Tibial artery (tissue), 4 donors: ENCODE results near the gene ARHGEF33.
"Not testable (repeated sequence)": the region's sequence is repeated elsewhere in the genome, so short reads cannot be mapped to it uniquely, and the experiment has no call there.

Source experiments
- DNase-seq, 2 donors: peaks; one replicate each; pipeline ENCODE4 v3.0.0-alpha.2; 2019
- H3K27ac ChIP-seq, 2 donors: fragments of 200-600 bp; sonication (generic) in 1 of 2; 1 replicate in 1 of 2; 2 replicates in 1 of 2; pipeline ENCODE4 v1.5.1; 2018 to 2019; ENCODE audit warnings: mild to moderate bottlenecking in 1 of 2
- H3K27me3 ChIP-seq, 2 donors: fragments of 200-600 bp; sonication (generic) in 1 of 2; one replicate each; pipeline versions ENCODE4 v1.5.1 to v1.6.0; 2016 to 2019
- H3K36me3 ChIP-seq, 3 donors: fragments of 200-600 bp; sonication (generic) in 2 of 3; one replicate each; pipeline ENCODE4 v1.5.1; 2016 to 2019; ENCODE audit warnings: mild to moderate bottlenecking in 2 of 3
- H3K4me1 ChIP-seq, 4 donors: fragments of 200-600 bp; sonication (generic) in 2 of 4; 1 replicate in 3 of 4; 2 replicates in 1 of 4; pipeline ENCODE4 v1.5.1; 2016 to 2019
- H3K4me3 ChIP-seq, 2 donors: fragments of 200-600 bp; sonication (generic) in 1 of 2; 1 replicate in 1 of 2; 2 replicates in 1 of 2; pipeline ENCODE4 v1.5.1; 2018 to 2019; ENCODE audit warnings: mild to moderate bottlenecking in 2 of 2
- H3K9me3 ChIP-seq, 3 donors: fragments of 200-600 bp; sonication (generic) in 1 of 3; one replicate each; pipeline ENCODE4 v1.5.1; 2016 to 2019
- intact Hi-C: fragments of 100-400 bp; cut with DNase I; formaldehyde crosslinking; loops from one replicate; pipeline ENCODE4 v1.15.0; 2023; ENCODE audit warnings: low total_unique reads
- TF ChIP-seq, protein P1 (sequence below), 2 experiments: fragments of 200-600 bp in 1 of 2; fragments of 450-650 bp in 1 of 2; IDR thresholded peaks; one replicate each; pipeline ENCODE4 v1.5.1; 2017 to 2019; ENCODE audit warnings: antibody characterized with exemption in 2 of 2, mild to moderate bottlenecking in 1 of 2, moderate library complexity in 1 of 2

The ARHGEF33 gene

DNA sequence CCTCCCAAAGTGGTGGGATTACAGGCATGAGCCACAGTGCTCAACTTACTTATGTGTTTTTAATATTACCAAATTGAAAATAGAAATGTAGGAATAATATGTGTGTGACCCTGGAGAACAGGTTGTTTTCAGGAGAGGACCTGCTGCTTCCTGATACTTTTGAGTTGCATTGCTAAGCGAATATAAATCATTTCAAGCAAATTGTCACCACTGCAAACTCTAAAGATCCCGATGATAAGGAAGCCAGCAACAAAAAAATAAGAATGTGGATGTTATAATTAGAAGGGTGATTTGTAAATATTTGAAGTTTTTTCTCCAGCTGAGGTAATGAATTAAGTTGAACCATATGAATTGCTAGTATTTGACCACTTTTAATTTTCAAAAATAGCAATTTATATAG is 40.9 kb downstream of the ARHGEF33 start:
- Histone ChIP-seq H3K4me1 (no peaks in the 10 kb centered on the region), H3K9me3 (no peaks in the 10 kb centered on the region), H3K4me3 (no peak overlapping the region)

DNA sequence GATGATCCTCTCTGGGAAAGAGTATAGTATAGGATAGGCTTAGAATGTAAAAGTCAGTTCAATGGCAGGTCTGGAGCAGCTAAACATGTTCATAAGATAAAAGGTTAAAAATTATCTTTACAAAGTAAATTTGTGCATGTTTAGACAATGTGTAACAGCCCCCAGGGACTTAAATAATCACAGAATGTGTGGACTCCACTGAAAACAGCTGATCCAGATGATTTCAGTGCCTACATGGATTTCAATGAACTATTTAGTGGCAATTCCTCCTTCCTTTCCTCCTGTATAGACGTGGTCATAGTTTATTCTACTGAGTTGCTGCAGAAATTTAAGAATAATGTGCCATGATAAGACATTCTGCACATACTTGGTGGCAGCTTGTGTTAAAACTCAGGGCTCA is 42.9 kb downstream of the ARHGEF33 start:
- intact Hi-C loops, result no loop called here
- no peaks in the 10 kb centered on the region for H3K27me3 ChIP-seq
- DNase-seq, result no peak
- H3K4me1 ChIP-seq, result no peaks in the 10 kb centered on the region
- no peaks in the 10 kb centered on the region for H3K9me3 ChIP-seq
- H3K27ac ChIP-seq, result no peak overlapping the region
- H3K4me3 ChIP-seq, result no peak overlapping the region
- TF ChIP-seq, protein P1, sequence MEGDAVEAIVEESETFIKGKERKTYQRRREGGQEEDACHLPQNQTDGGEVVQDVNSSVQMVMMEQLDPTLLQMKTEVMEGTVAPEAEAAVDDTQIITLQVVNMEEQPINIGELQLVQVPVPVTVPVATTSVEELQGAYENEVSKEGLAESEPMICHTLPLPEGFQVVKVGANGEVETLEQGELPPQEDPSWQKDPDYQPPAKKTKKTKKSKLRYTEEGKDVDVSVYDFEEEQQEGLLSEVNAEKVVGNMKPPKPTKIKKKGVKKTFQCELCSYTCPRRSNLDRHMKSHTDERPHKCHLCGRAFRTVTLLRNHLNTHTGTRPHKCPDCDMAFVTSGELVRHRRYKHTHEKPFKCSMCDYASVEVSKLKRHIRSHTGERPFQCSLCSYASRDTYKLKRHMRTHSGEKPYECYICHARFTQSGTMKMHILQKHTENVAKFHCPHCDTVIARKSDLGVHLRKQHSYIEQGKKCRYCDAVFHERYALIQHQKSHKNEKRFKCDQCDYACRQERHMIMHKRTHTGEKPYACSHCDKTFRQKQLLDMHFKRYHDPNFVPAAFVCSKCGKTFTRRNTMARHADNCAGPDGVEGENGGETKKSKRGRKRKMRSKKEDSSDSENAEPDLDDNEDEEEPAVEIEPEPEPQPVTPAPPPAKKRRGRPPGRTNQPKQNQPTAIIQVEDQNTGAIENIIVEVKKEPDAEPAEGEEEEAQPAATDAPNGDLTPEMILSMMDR (IDR thresholded peaks at IDR 0.05), result no peak
- H3K36me3 ChIP-seq, result no peaks in the 10 kb centered on the region

More for the DNA sequence above, 40.9 kb downstream of the ARHGEF33 start:
- no peaks in the 10 kb centered on the region for H3K36me3 ChIP-seq
- H3K27me3 ChIP-seq, result no peaks in the 10 kb centered on the region
- TF ChIP-seq, protein P1 (IDR thresholded peaks at IDR 0.05), result no peak
- intact Hi-C loops, result no loop called here
- DNase-seq, result no peak
- H3K27ac ChIP-seq, result no peak overlapping the region

DNA sequence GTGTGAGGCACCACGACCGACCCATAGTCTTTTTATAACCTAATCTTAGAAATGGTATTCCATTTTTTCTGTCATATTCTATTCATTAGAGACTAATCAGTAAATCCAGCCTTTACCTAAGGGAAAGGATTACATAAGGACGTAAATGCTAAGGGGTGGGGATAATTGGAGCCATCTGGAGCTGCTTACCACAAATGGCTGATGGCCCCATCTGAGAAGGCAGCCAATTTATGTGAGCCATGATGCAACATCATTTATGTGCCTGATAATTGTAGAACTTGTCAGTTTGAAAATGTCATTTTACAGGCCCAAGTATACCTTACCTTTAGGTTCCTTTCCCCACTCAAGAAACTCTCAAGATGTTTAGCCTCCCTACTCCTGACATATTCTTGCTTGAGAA is 44.0 kb downstream of the ARHGEF33 start:
- intact Hi-C loops, result no loop called here
- no peaks in the 10 kb centered on the region for H3K9me3 ChIP-seq

DNA sequence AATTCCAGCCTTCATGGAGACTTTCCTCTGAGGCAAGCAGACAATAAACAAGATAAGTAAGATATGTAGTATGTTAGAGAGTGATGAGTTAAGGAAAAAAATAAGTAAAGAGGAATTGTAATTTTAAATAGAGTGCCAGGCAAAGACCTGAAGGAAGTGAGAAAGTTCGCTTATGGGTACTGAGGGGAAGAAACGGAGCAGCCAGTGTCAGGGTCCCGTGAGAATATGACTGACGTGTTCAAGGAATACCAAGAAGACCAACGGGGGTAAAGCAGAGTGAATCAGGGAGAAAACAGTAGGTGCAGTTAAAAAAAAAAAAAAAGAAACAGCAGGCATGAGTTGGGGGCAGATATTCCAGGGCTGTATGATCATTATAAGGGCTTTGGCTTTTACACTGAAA is 45.1 kb downstream of the ARHGEF33 start:
- TF ChIP-seq, protein P1 (IDR thresholded peaks at IDR 0.05), result no peak
- intact Hi-C loops, result no loop called here
- Histone ChIP-seq H3K4me1 (no peaks in the 10 kb centered on the region), H3K4me3 (no peak overlapping the region), H3K9me3 (no peaks in the 10 kb centered on the region), H3K27me3 (no peaks in the 10 kb centered on the region), H3K36me3 (no peaks in the 10 kb centered on the region), H3K27ac (no peak overlapping the region)
- DNase-seq, result no peak

More for the DNA sequence above, 44.0 kb downstream of the ARHGEF33 start:
- no peak overlapping the region for H3K4me3 ChIP-seq
- no peak for DNase-seq
- H3K27ac ChIP-seq, result no peak overlapping the region
- no peaks in the 10 kb centered on the region for H3K4me1 ChIP-seq
- H3K36me3 ChIP-seq, result no peaks in the 10 kb centered on the region
- H3K27me3 ChIP-seq, result no peaks in the 10 kb centered on the region
- TF ChIP-seq, protein P1 (IDR thresholded peaks at IDR 0.05), result no peak

DNA sequence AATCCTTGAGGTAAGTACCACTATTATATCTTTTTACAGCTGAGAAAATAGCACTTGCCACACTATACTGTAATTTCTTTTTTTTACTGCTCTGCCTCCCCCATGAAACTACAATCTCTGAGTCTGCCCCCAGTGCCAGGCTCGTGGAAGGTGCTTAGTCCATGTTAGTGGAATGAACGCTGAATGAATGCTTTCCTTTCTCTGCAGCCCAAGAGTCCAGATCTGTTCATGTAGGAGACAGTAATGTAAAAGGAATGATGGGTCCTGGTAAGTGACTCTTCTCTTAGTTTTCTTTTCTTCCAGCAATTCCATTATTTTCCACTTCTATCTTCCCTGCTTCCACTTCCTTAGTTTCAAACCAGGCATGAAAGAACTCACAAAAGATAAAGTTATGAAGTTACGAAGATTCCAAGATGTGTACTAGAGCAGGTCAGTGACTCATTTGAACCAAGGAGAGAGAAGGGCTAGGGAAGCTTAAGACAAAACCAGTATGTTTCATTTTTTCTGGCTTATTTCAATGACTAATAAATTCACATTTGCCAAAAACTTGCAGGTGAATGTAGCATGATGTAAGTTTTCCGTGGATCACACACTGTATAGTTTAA is 46.0 kb downstream of the ARHGEF33 start:
- no peaks in the 10 kb centered on the region for H3K9me3 ChIP-seq
- intact Hi-C loops, result no loop called here
- H3K36me3 ChIP-seq, result no peaks in the 10 kb centered on the region
- H3K27ac ChIP-seq, result no peak overlapping the region
- no peak overlapping the region for H3K4me3 ChIP-seq
- no peak for DNase-seq
- no peaks in the 10 kb centered on the region for H3K27me3 ChIP-seq
- no peaks in the 10 kb centered on the region for H3K4me1 ChIP-seq
- TF ChIP-seq, protein P1 (IDR thresholded peaks at IDR 0.05), result no peak

DNA sequence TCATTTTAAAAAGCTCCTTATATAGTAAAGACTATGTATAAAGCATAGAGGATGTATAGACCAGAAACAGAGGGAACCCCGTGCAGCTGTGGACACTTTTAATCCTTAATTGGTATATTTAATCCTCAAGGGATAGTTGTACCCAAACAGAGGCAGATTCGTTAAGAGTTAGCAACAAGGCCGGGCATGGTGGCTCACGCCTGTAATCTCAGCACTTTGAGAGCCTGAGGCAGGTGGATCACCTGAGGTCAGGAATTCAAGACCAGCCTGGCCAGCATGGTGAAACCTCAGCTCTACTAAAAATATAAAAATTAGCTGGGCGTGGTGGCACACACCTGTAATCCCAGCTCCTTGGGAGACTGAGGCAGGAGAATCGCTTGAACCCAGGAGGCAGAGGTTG is 46.8 kb downstream of the ARHGEF33 start:
- H3K27ac ChIP-seq, H3K4me1 ChIP-seq, intact Hi-C loops, H3K36me3 ChIP-seq, DNase-seq, H3K27me3 ChIP-seq, H3K9me3 ChIP-seq, H3K4me3 ChIP-seq: not testable (repeated sequence)
